GM21528 (cell line): ENCODE results near the gene WDR3.

ENCODE experiments used
- ATAC-seq: cut with Tn5 transposase; IDR thresholded peaks from one replicate; pipeline ENCODE4 v1.9.1; 2021; ENCODE audit warnings: mild to moderate bottlenecking, moderate library complexity; ENCODE audit not compliant: unreplicated experiment, low FRiP score

Gene WDR3

DNA sequence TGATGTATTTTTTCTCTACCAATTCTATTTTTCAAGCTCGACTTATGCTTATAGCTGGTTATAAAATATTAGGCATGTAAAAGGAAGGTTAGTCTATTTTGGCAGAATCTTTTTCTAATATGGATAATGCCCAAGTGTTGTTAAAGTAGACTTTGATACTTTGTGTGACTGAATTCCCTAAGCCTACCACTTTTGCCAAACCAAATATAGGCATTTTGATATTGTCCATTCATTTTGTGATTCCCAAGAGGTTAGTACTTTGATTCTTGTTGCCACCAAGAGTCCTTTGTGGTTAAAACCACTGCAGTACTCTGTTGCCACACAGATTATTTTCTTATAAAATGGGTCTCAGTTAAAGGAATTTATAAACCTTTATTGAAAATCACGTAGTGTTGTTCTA, 4.2 kb downstream of the WDR3 start:
- ATAC-seq, result no peak

DNA sequence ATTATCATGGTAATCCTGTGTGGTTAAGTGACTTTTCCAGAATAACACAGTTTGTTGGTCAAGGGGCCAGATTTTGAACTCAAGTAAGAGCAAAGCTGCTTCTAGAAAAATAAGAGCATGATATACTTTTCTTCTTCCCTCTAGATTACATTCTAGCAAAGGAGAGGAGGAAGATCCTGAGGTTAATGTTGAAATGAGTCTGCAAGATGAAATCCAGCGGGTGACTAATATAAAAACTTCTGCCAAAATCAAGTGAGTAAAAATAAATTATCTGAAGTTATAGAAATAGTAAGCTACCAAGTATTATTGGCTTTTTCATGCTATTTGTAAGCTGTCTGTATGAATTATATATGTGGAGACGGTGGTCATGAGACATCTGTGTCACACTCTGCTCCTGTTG, 12.8 kb downstream of the WDR3 start:
- ATAC-seq, result no peak

DNA sequence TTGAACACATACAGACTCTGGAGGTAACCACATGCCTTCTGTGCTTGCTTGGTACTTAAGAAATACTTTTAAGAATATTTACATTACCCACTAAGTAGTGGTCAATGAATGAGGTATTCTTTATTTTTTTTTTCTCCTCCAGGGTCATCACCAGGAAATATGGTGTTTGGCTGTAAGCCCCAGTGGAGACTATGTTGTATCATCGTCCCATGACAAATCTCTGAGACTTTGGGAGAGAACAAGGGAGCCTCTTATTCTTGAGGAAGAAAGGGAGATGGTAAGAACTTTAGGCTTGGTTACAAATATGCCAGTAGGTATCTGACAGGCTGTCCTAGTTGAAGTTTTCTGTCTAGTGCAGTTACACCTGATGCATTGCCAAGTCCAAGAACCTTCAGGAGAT, 22.8 kb downstream of the WDR3 start:
- no peak for ATAC-seq

DNA sequence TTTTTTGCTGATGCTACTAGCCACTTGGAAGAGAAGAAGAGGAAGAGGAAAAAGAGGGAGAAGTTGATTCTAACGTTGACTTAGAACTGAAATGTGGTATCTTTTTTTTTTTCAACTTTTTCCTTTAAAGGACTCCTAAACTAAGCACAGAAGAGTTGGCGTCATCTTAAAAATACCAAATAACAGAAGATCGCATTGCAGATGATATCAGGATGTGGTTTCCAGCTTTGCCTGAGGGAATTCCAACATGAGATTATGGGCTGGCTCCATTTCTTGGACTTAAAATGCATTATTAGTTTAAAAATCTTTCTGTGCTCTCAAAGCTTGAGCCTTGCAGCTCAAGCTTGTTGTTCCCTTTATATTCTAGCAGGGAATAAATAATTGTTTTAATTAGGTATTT, 29.8 kb downstream of the WDR3 start:
- ATAC-seq, result no peak

GRCh38 chr1:117964290-117965038, 34.9 kb downstream of the WDR3 start:
- no peak for ATAC-seq

DNA sequence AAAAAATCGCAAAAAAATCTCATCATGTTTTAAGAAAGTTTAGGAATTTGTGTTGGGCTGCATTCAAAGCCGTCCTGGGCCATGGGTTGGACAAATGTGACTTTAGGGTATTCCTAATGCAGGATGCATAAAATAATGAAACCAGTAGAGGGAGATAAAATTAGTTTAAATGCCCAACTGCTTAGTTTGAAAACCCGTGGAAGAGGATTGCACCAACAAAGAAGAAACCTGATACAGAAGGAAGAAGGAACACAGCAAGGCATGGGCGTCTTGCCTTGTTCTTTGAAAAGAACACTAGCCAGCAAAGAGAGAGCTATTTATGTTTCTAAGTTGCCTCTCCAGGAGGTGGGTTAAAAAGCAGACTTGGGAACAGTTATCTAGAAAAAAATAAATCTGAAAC, 37.9 kb downstream of the WDR3 start:
- ATAC-seq, result no peak

DNA sequence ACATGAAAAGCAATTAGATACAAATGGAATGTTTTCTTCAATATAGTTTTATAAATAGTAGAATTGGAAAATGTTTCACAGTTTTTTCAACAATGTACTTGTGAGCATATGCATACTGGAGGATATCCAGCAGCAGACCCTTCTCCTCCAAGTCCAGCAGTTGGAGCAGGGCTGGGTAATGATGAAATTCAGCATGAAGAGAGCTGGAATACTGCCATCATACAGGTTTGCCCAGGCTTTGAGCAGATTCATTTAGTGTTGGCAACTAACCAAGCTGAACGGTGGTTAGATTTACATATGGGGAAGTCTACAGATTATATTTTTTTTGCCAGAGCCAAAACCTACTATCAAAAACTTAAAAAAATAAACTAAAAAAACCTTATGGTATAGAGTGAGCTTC, 38.3 kb downstream of the WDR3 start:
- no peak for ATAC-seq

DNA sequence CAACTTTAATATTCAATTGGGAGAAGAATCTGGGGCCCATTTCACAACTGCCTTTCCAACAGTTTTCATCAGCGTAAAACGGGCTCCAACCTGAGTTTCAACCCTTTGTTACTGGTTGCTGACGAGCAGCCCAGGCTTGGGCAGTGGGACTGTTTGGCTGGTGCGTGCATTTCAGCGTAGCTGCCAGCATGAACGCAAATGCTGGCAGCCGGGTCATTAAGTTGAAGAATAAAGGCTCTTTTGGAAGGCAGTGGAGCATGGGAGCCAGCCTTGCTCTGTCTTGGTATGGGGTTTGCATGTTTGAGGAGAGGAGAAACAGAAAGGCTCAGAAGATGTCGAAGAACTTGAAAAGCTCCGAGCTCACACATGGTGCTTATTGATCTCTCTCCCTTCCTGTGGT, 40.7 kb downstream of the WDR3 start:
- no peak for ATAC-seq

GRCh38 chr1:117971777-117972176, 42.2 kb downstream of the WDR3 start:
- ATAC-seq, result no peak

- ATAC-seq, result no peak
Observed at GRCh38 chr1:117976381-117976780, 46.8 kb downstream of the WDR3 start.

GRCh38 chr1:117981455-117982192, 52.1 kb downstream of the WDR3 start:
- no peak for ATAC-seq

- ATAC-seq, result no peak
Observed at GRCh38 chr1:117985239-117985638, 55.7 kb downstream of the WDR3 start.

DNA sequence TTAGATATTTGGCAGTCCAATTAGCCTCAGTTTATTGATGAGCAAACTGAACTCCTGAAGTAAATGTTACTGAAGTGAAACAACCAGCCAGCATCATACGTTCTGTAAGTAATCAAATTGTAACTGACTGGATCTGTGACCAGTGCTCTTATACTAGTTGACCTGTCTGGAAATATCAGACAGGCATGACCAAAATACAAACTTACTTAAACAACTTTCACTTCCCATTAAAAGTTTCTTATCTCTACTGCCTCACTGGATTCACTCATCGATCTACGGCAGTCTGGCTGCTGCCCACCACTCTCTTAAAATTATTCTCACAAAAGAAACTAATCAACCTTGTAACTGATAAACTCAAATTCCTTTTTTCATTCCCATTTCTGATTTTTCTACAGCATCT, 56.4 kb downstream of the WDR3 start:
- ATAC-seq, result peak; percentile 75

DNA sequence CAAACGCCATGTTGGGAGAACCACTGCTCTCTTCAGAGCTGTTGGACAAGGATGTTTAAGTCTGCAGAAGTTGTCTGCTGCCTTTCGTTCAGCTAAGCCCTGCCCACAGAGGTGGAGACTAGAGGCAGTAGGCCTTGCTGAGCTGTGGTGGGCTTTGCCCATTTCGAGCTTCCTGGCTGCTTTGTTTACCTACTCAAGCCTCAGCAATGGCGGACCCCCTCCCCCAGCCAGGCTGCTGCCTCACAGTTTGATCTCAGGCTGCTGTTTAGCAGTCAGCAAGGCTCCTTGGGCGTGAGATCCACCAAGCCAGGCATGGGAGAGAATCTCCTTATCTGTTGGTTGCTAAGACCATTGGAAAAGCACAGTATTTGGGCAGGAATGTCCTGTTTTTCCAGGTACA, 74.8 kb downstream of the WDR3 start:
- ATAC-seq, result no peak

GRCh38 chr1:118007391-118007790, 77.9 kb downstream of the WDR3 start:
- ATAC-seq, result no peak

DNA sequence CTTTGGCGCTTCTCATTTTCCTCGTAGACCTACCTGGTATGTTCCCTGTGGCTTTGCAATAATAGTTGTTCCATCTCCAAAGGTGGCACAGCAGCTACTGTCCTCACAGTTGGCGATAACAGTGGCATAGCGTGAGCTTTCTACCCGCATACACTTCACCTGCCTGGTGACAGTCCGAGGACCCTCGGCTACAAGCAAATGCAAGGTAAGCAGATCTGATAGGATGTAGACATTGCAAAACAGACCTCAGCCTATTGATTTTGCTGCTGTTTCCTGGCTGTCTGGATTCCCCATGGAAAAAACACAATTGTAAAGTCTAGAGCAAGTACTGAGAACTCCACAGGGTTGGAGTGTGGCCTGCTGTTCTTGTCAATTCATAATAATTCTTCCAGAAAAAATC, 78.5 kb downstream of the WDR3 start:
- no peak for ATAC-seq

DNA sequence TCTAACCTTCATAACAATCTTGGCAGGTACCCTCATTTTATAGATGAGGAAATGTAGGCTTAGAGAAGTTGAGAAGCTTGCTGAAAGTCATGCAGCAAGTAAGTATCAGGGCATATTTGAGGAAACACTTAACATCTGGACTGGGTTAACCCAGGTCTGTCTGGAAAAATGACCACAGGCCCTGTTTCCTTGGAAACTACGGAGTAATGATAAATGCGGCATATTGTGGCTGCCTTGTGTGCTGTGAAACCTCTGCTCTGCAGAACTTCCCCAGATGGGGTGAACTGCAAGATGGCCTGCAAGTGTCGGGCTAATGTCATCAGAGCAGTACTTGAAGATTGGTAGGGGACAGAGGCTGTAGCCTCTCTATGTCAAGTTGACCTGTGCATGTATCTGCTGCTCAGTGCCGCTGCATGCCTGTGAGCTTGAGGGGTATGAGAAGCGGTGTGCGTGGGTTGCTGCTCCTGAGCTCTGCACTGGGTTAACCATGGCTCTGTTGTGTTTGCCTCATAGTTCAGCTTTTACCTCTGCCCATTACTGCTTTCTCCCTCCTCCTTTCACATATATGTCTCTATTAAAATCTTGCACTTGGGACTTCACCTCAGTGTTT, 83.1 kb downstream of the WDR3 start:
- no peak for ATAC-seq

DNA sequence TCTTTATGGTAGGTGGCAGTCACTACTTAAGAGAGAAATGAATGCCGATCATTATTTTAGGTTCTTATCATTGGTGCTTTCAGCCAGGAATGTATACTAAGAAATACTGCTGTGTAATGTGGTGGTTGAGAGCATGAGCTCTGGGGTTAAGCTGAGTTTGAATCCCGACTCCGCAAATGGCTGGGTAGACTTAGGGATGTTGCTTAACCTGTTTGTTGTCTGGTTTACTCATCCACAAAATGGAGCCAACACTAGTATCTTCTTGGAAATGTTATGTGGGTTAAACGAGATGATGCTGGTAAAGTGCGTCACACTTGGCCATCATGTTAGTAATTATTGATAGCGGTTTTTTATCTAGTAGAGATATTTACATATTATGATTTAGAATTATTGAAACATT, 83.8 kb downstream of the WDR3 start:
- ATAC-seq, result no peak

DNA sequence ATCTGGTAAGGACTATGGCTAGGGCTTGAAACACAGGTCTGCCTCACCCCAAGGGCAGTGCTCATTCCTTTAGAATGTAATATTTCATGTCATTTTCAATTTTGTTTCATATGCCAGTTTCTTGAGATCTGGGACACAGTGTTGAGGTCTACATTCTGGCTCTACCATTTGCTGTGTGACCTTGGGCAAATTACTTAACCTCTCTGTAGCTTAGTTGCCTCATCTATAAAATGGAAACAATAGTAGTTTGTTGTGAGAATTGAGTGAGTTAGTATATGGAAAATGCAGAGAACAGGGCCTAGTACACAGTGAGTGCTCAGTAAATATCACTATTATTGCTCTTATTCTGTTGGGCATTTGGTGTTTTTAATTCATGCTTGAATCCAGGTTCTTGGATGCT, 84.4 kb downstream of the WDR3 start:
- ATAC-seq, result no peak
